Measurements from ENCODE around the gene AFF3.

The AFF3 gene

DNA sequence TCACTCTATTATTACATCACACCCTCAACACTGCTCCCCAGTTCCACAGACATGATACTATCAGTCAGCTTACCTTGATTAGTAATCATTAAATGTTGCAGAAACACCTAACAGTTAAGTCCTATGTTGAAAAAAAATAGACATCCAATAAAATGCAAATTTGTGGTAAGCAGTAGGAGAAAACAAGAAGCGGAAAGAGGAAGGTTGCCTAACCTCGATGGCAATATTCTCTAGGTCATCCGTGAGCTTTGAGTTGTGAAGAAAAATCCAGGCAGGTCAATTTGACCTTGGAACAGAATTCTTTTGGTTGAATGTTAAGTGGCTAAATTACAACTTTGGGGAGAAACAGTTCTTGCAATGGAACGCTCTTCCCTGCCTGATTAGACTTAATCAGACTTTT is 264.4 kb downstream of the AFF3 start:
- DNase-seq, result no peak

DNA sequence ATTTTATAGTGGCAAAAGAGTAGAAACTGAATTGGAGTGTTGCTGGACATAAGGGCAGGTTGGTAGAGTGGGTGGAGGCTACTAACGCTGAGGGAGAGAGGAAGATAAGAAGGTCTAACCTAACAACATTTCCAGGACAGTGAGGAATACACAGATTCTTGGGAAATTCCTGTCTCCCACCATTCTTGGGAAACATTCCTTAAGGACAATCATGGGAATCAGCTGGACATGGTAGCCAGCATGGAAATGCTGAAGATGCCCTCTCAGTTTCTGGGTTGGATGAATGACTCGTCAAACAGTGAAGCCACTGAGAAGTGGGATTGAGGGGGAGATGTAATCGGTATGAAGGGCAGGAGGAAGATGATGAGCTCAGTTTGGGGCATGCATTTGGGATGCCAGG is 265.4 kb downstream of the AFF3 start:
- no peak for DNase-seq

DNA sequence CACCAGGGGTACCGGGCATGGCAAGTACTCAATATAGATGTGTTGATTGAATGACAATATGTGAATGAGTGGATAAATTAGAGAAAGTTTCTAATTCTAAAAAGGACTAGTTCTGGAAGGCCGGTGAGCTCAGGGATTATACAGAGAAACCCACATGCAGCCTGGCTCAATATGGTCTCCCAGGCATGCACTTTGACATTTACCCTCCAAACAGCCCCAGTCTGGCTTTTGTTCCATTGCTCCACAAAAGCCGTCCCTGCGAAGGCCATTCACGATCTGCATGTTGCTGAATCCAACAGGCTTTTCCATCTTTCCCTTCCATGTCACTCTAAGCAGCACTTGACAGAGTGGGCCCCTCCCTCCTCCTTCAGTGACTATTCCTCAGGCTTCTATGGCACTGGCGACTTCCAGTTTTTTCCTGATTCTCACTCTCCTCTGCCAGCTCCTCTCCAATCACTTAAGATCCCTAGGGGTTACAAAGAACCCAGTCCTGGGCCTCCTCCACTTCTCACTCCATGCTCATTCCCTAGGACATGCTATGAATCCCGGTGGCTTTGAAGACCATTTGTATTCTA is 266.7 kb downstream of the AFF3 start:
- no peak for DNase-seq

DNA sequence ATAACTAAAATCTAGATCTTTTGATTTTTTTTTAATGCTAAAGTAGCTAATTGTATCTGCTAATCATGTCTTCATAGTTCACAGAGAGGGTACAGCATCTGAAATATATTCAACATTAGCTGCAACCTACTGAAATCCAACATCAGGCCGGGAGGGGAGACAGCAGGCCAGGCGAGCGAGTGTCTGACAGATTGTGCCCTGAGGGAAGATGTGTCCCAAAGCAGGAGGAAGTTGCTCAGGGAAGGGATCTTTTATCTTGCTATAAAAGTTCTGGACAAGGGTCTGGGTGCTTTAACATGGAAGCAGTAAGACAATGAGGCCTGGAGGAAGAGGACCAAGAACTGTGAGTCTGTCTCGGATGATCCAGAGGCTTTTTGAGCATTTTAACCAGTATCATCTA is 274.1 kb downstream of the AFF3 start:
- DNase-seq, result no peak

DNA sequence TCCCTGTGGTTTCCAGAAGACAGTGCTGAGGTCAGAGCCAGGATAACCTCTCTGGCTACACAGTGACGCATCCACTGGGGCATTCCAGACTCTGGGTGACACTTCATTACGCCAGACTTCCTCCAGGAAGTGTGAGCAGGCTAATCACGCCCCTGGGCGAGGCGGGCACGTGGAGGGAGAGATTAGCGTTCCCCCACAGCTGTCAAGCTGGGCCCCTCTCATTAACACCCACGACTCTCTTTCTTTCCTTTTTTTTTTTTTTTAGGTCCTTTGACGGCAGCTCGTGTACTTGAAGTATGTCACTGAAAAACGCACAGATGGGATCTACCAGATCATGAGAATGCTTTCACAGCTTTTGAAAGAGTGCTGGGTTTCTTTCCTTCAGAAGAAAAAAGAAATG is 274.6 kb downstream of the AFF3 start:
- DNase-seq, result peak in 1 of 2 donors; percentile 56

DNA sequence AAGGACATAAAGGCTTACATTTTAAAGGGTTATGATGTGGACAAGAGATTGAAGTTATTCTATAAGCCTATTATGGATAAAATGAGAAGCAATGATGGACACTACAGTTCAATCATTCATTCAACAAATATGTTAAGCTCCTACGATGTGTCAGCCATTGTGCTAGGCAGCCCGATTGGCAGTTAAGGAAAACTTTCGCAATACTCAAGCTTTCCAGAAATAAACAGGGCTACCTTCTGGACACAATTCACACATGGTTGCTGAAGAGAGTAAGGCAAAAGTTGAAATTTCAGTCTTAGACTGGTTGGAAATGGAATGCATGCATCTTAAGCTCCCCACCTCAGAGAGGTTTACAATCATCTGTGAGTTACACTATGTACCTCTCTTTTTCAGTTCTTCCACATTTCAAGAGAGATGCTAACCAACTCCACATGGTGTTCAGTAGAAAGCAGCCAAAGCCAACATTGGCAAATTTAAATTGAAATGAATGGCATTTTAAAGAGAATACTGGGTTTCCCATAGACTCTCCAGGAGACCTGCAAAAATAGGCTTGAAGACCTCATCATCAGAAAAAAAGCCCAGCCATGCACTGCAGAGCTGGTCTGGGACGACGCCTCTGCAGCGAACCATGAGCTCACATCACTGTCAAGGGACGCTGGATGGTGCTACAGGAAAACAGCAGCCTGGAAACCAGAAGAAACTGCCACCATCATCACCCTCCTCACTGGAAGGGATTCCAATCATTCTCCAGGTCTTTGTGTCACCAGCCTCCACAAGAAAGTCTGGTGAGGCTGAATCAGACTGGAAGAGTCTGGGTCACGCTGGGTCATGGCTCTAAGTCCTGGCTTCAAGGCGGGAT is 276.3 kb downstream of the AFF3 start:
- DNase-seq, result no peak

DNA sequence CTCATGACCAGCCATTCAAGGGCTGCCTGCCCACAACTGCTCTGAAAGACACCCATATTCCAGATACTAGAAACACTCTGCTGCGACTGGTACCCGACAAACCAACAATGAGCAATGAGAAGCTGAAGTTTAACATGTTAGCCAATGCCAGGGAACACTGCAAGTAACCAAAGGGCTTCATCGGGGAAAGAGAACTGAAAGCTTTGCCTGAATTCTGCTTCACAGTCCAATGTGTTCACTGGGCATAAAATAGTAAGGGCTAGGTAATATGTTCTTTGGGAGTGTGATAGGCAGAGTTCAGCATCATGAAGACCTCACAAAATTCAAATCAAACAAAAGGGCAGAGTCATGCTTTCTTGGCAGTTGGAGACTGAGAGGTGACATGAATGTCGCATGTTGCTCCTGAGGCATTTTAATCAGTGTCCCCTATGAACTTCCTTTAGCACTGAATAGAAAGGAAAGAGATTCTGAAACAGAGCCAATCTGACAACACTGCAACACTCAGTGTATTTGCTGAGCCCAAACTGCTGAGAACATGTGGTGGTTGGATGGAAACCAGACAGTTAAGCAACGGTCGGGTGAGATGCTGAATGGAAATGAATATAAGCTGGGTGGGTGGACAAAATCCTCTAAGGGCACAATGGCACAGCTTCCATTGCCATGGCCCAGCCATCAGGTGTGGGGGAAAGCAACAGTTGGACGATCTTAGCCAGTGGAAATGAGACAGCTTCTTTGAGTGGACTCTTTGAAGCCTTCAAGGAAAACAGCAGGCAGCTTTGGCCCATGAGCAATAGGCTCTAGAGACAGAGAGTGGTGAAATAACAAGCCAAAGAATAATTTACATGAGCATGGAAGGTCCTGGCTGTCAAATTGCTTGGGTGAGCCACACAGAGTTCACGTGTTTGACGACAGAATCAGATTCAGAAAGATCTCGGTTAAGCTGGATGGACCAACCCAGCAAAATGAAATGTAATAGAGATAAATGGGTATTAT is 277.5 kb downstream of the AFF3 start:
- DNase-seq, result no peak

DNA sequence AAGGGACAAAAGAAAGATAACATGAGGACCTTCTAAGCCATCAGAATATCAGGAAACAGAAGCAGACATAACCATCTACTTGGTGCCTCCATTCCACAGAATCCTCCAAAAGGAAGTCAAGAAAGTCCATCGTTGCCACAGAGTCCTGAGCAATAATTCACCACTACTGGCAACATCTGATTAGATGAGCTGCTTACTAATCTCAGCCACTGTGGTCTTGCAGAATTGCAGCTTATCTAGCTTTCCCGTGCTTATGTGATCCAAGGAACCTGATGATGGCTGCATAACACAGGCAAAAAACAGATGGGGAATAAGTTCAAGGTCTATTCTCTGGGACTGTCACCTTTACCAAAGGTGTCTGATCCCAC is 278.5 kb downstream of the AFF3 start:
- DNase-seq, result no peak

DNA sequence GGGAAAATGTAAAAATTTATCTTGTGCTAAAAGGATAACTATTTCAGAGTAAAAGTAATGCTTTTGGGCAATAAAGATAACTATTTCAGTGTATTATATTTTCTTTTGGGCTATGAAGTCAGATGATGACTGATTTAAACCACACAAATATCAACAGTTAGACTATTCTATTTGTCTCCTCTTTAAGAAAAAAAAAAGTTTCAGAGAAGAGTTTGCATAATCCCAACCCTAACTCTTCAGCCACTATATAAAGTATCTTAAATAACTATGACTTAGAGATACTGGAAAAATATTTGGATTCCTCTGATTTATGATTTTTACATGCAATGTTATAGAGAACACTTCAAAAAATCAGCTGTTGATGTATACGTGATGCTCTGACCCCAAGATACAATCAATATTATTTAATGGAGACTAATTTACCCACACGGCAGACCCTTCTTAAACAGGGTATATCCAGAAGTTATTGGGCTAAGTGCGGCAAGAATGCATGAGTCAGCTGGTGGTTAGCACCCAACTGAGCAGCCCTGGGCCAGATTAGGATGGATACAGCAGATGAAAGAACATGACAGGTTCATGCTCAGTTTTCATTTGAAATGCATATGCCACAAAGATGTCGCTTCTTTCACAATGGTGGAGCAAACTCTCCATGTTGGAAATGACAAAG is 279.0 kb downstream of the AFF3 start:
- no peak for DNase-seq

DNA sequence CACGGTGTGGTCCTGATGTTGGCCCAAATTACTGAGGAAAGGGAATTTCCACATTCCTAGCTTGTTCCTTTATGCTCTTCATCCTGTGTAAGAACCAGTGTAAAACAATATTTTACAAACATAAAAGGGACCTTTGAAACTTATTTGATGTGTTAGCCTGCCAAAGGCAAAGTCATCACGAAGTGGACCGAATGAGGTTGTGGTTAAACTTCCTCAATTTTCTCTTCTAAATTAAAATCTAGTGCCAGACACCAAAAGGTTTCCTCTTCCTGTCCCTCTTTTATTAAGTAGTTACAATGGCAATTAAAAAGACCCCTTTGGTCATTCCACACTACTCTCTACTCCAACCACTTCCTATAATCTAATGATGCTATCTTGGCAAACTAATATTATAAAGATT is 279.8 kb downstream of the AFF3 start:
- DNase-seq, result no peak

DNA sequence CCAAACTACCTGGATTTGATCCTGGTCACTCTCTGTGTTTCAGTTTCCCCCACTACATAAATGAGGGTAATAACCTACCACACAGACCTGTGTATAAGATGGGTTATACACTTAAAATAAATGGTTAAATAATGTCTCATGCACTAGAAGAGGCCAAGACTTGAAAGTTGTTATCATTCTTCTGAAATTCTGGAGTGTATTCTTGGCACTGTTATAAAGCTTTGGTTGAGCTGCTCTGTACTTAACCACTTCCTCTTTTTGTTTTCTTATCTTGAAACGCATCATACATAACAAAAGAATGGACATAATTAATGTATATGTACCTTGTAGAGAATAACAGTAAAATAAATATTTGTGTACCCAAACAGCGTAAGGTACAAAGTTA is 281.0 kb downstream of the AFF3 start:
- no peak for DNase-seq

DNA sequence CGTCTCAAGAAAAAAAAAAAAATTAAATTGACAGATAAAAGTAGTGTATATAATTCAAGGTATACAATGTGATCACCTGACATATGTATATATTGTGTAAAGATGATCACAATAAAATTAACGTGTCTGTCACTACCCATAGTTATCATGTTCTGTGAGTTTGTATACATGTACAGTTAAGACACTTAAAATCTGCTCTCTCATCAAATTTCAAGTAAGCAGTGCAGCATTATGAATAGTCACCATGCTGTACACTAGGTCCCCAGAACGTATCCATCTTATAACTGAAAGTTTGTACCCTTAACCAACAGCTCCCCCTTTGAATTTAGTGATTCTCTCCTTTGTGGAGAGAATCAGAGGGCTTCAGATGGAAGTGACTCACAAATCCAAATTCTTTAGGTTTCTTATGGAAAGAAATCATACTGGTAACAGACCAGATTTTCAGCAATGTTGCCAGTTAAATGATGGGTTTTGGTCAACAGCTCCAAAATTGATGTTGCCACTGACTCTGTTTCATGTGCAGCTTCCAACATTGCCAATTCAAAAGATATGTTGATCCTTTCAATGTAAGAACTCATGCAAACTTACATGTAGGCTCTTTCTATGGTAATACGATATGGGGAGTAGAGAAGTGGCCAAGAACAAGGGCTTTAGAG is 281.5 kb downstream of the AFF3 start:
- DNase-seq, result no peak

DNA sequence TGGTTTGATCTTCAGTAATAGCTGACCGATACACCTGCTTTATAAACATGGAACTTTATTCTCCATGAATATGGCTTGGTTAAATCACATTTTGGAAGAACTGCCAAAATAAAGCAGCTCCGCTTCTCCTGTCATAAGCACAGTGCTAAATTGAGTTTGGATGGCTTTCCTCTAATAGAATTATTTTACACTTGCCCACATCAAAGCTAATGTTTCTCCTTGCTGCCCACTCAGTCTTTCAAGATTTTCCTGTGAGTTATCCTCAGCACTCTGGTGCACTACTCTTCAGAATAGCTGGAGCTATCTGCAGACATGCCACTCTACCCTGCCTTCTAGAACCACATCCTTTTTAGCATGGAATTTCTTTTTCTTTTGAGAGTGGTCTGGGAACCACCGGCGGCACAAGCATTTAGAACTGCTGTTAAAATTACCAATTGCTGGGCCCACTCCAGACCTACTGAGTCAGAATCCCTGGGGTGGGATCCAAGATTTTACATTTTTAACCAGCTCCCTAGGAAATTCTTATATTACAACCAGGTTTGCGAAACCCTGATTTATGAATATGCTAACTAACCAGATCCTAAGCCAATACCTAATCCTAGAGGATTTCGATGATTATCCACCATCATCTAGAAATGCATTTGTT is 283.3 kb downstream of the AFF3 start:
- no peak for DNase-seq

DNA sequence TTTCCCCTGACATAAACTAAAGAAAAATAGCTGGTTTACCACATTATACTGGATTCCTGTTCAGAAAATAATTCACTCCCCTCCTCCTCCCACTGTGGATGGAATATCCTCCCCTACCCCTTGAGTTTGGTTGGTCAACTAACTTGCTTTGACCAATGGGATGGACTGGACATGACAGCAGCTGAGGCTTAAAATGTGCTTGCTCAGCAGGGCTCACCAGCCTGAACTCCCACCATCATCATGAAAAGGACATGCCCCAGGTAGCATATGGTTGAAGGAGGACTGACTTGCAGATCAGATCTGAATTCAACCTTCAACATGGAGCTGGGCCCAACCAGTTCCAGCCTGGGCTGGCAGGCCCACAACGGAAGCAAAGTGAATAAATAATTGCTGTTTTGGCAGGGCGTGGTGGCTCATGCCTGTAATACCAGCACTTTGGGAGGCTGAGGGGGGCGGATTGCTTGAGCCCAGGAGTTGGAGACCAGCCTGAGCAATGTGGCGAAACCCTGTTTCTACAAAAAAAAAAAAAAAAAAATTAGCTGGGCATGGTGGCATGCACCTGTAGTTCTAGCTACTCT is 284.4 kb downstream of the AFF3 start:
- no peak for DNase-seq

DNA sequence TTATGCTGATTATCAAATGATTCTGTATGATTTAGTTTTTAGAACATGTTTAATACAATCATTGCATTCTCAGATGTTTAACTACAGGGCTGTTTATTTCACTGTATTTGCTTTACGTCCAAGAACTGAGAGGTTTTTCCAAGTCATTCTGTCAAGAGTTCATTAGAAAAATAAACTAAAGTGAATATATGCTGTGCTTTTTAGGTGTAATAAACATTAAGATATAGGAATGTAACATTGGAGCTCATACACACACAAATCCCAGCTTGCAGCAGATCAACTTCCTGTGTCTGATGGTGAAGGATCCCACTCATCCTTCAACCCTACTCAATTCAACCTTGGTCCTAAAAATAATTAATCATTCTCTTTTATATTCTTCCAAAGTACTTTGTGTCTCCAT is 285.0 kb downstream of the AFF3 start:
- DNase-seq, result no peak

DNA sequence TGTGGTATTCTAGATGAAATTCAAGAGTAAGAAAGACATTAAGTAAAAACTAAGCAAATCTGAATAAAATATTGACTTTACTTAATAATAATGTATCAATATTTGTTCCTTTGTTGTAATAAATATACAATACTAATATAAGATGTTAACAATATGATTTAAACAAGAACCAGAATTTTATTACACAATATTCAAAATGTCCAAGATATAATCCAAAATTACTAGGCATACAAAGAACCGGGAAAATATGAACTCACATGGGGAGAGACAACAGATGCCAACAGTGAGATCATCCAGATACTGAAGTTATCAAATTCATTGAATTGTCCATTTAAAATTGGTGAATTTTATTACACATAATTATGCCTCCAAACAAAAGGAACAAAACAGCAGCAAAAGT is 286.3 kb downstream of the AFF3 start:
- DNase-seq, result no peak

DNA sequence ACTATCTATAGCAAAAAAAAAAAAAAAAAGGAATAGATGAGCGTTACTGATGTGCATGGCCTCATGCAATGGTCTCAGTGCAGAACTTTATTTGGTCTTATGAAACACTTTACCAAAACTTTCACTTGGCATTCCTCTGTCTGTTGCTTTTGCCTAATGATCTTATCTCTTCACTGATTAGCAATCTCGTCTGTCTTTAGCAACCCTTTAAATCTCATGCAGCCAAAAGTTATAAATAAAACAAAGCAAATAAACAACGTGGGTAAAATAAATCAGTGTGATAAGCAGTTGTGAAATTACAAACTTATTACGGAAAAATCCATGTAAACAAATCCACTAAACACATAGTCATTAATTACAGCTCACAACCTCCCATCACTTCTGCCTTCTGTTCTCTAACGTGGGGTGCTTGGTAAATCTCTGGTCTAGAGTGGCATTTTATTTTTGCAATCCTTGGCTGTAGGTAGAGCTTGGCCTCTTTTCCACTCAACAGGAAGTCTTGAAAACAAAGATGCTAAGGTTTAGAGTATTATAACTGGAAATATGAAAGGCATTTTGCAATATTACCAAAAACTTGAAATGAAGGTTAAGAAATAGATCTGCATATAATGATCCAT is 288.0 kb downstream of the AFF3 start:
- DNase-seq, result no peak

DNA sequence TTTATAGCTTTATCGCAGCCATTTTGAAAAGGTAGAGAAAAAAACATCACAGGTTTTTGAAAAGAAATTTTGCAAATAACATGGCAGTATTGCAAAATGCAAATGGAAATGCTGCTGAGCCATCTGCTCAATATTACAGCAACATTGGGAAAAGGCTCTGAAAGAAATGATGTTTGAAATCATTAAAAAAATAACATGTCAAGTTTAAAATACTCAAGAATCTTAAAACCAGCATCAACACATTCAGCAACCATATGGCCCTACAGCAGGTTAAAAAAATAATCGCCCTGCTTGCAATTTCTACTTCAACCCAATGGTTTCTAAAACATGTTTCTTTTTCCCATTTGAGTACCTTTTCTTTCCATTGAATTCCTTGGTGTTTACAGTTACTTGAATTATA is 289.4 kb downstream of the AFF3 start:
- DNase-seq, result no peak

DNA sequence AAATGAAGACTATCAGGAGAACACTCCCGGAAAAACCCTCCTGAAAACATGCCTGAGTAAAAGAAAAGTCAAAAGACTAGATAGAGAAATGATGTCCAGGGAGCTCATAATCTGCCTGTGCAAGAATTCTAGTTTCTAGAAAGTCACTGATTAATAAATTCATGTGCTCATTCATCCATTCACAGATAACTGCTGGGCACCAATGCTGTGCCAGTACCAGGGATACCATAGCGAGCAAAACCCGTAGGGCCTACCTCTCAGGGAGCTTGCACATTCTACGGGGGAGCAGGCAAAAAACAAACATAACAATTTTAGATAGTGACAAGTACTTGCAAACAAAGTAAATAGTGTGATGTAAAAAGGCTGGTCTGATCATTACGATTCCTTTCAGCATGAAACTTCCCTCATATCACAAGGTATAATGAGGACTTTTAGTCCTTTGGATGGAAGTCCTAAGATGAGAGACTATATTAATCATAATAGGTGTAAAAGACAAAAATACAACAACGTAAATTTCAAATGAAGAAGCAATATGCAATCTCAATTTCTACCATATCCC is 289.9 kb downstream of the AFF3 start:
- DNase-seq, result no peak

DNA sequence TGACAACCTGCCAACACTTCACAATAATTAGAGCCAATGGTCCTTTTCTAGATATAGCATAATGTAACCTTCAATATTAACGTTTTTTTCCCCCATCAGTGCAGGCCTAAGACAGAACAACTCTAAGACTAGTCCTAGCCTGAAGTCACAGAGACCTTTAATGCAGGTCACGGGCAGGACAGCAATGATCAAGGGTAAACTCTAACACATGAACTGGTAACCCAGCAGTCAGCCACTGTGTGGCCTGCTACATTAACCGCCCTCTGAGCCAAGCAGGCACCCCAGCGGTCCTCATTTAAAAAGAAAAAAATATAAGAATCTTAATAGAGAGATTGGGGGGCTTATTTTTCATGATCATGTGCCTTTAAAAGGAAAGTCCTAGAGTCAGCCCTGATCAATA is 290.6 kb downstream of the AFF3 start:
- no peak for DNase-seq

DNA sequence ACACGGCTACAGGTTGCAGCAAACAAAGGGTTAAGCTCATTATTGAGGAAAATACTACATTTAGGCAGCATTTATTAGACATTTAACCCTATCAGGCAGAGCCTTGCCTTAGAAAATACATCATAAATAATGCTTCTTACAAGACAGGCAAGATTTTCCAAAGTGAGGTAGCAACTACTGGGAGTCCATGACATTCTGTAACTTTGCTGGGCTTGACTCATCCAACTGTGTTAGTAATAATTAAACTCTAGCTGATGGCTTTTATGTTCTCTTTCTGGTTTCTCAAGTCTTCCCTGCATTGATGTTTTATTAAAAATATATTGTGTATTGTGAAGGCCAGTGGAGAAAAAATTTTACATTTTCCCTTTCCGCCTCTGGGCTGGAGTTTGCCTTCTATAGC is 291.3 kb downstream of the AFF3 start:
- DNase-seq, result no peak

Data from CD4-positive, alpha-beta T cell treated with Interleukin-1 beta for 1 hour (primary cell).